ENCODE measurements around the gene LCN1.

GRCh38 chr9:135567311-135567710 lies 46.1 kb downstream of the LCN1 start:
- TF ChIP-seq CTCF (conservative IDR thresholded peaks at IDR 0.05; ENCODE audit: low read depth in 2 of 2) (no peak), REST (IDR thresholded peaks at IDR 0.05; ENCODE audit: unreplicated experiment) (no peak), EZH2 (IDR thresholded peaks at IDR 0.05; ENCODE audit: low read depth, unreplicated experiment) (no peak), EZH2phosphoT487 (IDR thresholded peaks at IDR 0.05; ENCODE audit: unreplicated experiment) (no peak), POLR2AphosphoS5 (IDR thresholded peaks at IDR 0.05; ENCODE audit: low read depth) (no peak), STAT1 (IDR thresholded peaks at IDR 0.05; ENCODE audit: unreplicated experiment) (no peak), JUNB (IDR thresholded peaks at IDR 0.05; ENCODE audit: unreplicated experiment) (no peak), ZNF114 (CRISPR knock-in tag; IDR thresholded peaks at IDR 0.05) (no peak), CREB1 (CRISPR knock-in tag; IDR thresholded peaks at IDR 0.05; ENCODE audit: low read depth) (no peak), NANOG (IDR thresholded peaks at IDR 0.05; ENCODE audit: borderline replicate concordance) (no peak), ETS1 (IDR thresholded peaks at IDR 0.05) (no peak)

Measured in GM23338 (cell line).